NCI-H146 treated with DMSO at 0.1 percent for 48 hours (cell line): Measurements from ENCODE around the gene PPP3CA.
"Not testable (repeated sequence)": the region's sequence is repeated elsewhere in the genome, so short reads cannot be mapped to it uniquely, and the experiment has no call there.

ENCODE experiments used
- DNase-seq: peaks from one replicate; lab custom pipeline; 2025; ENCODE audit not compliant: unreplicated experiment; lab: John Stamatoyannopoulos, UW

The PPP3CA gene

GRCh38 chr4:101183221-101183620 lies 164.1 kb downstream of the PPP3CA start:
- no peak for DNase-seq

- not testable (repeated sequence) for DNase-seq
Observed at GRCh38 chr4:101182688-101183087, 164.6 kb downstream of the PPP3CA start.

- no peak for DNase-seq
Observed at GRCh38 chr4:101178731-101179130, 168.6 kb downstream of the PPP3CA start.

GRCh38 chr4:101177154-101177553 lies 170.2 kb downstream of the PPP3CA start:
- no peak for DNase-seq

- no peak for DNase-seq
Observed at GRCh38 chr4:101175896-101176676, 171.2 kb downstream of the PPP3CA start.

GRCh38 chr4:101174679-101175345 lies 172.5 kb downstream of the PPP3CA start:
- no peak for DNase-seq

GRCh38 chr4:101172369-101172768 lies 175.0 kb downstream of the PPP3CA start:
- no peak for DNase-seq

- DNase-seq, result no peak
Observed at GRCh38 chr4:101171747-101172146, 175.6 kb downstream of the PPP3CA start.

- DNase-seq, result peak; percentile 58
Observed at GRCh38 chr4:101169044-101170014, 178.0 kb downstream of the PPP3CA start.

GRCh38 chr4:101163936-101164335 lies 183.4 kb downstream of the PPP3CA start:
- no peak for DNase-seq

- DNase-seq, result no peak
Observed at GRCh38 chr4:101162990-101163380, 184.3 kb downstream of the PPP3CA start.

GRCh38 chr4:101160792-101161592 lies 186.3 kb downstream of the PPP3CA start:
- no peak for DNase-seq

- no peak for DNase-seq
Observed at GRCh38 chr4:101158507-101158906, 188.8 kb downstream of the PPP3CA start.

- no peak for DNase-seq
Observed at GRCh38 chr4:101158134-101158482, 189.2 kb downstream of the PPP3CA start.

GRCh38 chr4:101157415-101158133 lies 189.8 kb downstream of the PPP3CA start:
- no peak for DNase-seq

GRCh38 chr4:101156619-101157310 lies 190.6 kb downstream of the PPP3CA start:
- DNase-seq, result no peak

GRCh38 chr4:101155945-101156344 lies 191.4 kb downstream of the PPP3CA start:
- no peak for DNase-seq

GRCh38 chr4:101155368-101155767 lies 192.0 kb downstream of the PPP3CA start:
- DNase-seq, result no peak

GRCh38 chr4:101153653-101154052 lies 193.7 kb downstream of the PPP3CA start:
- no peak for DNase-seq
